ENCODE data around the gene LRRC3C.

LRRC3C gene

DNA sequence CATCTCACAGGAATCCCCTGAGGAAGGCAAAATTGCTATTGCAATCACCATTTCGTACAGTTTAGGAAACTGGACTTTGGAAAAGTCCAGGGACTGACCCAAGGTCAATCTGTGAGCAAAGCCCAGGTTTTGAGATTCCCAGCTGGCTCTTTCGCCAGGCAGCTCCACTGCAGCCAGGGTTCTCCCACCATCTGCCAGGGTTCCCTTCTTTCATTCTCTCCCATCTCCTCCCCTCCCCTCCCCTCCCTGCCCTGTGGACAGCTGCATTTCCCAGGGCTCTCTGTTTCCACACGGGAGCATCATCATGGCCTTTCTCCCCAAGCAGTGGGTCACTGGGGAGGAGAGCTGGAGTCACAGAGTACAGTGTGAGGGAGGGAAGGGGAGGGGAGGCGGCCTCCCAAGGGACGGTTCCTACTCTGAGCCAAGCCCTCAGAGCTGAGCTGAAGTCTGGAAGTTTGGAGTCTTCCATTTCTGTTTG lies 23.4 kb downstream of the LRRC3C start:
- DNase-seq, result no peak

DNA sequence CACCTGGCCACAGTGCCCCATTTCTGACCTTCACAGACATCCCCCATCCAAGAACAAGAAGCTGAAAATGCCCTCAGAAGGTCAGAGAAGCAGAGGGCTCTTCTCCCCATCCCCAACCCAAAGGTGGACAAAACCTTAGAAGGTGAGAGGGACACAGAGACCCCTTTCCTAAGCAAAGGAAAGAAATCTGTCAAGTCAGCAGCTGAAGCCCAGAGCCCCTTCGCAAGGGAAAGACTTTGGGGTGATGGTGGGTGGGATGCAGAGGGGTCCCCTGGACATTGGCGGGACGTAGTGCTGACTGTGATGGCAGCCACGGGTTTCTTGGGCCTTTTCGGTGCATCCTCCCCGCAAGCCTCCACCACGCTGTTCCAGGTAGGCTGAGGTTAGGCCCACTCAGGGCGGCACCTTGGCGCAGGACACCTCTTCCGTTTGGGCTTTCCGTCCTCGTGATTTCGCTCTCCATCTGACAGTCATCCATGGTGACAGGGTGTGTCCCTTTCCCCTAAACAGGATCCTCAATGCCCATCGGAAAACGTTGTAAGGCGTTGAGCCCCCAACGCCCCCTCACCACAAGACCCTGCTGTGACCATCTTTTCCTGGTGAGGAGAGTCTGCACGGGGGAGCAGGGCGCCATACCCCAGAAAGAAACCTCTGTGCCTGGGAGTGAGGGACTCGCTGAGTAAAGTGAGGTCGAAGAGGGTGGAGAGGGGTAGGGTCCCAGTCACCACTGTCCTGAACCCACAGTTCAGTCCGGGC lies 24.6 kb downstream of the LRRC3C start:
- DNase-seq, result no peak

DNA sequence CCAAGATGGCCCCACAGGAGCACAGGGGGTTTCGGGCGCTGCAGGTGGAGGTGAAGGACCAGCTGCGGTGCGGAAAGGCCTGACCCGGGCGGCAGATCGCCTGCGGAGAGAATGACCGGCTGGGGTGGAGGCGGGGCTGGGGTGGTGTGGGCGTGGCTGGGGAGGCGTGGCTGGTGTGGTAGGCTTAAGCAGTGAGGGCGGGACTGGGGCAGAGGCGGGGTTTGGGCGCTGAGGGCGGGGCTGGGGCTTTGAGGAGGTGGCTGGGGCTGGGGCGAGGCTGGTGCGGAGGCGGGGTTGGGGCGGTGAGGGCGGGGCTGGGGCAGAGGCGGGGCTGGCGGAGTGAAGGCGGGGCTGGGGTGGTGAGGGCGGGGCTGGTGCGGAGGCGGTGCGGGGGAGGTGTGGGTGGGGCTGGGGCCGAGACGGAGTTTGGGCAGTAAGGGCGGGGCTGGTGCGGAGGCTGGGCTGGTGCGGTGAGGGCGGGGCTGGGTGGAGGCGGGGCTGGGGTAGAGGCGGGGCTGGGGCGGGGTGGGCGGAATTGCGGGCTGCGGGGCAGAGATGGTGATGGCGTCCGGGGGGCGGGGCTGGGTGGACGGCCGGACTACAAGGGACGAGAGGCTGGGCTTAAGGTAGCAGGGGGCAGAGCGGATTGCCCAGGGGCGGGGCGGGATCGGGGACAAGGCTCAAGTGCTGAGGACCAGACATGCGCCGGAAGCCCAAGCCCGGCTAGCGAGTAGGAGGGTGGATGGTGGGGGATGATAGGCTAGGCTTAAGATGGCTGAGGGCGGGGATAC lies 25.3 kb downstream of the LRRC3C start:
- DNase-seq, result peak; percentile 73 to 92

DNA sequence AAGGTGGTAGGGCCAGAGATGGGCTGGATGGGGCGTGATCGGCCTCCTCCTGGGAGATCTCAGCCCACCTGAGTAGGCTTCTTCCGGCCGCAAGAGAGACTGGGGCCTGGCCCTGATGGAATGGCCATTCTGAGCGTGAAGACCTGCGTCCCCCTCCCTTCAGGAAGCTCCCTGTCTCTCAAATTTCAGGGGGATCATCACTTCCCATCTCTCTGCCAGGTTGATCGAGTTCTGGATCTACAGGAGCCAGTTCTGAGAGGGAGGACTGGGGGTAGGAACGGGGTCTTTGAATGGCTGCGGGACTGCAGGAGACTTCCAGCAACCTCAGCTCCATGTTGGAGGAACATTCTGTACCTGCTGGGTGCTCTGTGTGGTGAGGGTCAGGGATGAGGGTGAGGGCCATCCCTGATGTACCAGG lies 25.9 kb downstream of the LRRC3C start:
- DNase-seq, result no peak

DNA sequence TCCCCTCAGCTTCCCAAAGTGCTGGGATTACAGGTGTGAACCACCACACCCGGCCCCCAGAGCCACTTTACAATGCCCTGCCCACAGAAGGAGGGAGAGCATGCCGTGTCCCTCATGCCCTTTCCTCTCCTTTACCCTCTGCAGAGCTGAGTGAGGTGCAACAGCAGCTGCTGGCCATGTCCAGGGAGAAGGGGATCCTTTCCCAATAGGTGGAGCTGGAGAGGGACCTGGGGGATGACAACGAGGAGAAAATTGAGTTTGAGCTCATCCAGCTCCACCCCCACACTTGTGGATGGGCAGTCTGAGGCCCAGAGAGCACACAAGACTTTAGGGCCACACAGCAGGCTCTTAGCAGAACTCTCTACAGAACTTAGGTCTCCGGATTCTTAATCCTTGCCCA lies 27.3 kb downstream of the LRRC3C start:
- no peak for DNase-seq

DNA sequence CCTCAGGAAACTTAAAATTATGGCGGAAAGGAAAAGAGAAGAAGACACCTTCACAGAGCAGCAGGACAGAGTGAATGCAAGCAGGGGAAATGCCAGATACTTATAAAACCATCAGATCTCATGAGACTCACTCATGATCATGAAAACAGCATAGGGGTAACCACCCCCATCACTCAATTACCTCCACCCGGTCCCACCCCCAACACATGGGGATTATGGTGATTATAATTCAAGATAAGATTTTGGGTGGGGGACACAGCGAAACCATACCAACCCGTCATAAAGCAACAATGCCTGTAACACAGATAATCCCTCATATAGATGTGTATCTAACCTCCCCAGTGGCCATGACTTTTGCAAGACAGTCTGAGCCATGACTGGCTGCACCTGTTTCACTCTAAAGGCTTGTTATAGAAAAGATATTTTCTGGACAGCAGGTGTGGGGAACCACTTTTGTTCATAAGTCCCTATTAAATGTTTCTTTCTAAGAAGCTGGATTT lies 28.2 kb downstream of the LRRC3C start:
- no peak for DNase-seq

DNA sequence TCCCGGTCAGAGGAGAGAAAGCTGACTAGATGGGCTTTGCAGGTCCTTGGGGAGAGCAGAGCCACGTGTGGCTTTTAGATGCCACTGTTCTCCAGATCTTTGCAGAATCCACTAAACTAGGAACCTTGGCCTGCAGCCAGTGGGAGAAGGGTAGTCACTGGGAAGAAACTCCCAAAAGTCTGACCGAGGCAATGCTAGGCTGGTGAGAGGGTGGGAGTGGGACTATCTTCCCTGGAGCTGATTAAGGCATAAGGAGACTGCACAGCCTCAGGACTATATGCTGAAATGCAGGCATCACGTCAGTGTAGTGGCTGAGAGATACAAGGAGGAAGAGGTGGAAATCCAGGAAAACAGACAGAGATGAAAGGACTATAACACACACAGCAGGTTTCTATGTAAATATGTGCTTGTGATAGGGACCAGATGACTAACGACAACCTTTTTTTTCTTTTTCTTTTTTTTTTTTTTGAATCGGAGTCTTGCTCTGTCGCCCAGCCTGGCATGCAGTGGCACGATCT lies 33.1 kb downstream of the LRRC3C start:
- no peak for DNase-seq

DNA sequence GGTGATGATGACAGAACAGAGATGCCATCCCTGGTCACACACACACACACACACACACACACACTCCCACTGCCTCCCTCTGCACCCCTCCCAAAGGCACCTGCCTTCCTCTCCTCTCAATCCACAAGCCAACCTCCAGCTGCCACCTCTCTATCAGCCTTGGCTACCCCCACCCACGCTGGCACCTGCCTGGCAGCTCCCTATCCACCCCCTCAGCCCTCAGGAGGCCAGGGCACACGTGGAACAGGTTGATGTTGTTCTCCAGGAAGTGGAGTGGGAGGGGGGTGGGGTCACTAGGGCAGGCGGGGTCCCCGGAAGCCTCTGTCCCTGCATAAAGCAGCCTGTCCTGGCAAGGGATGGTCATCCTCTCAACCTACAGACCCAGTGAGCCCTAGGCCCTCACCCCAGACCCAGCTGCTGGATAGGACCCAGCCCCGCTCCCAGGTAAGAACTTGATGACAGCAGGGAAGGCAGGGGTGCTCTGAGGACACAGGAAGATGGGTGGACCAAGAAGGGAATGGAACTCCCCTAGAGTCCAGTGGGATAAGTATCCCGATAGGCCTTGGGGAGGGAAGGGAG lies 35.2 kb downstream of the LRRC3C start, which contains the start of gene GSDMA:
Gene GSDMA, plus strand, starts transcription at position 363 of the 579 bp plus-strand sequence. CDS start 2,684 bp downstream, outside the sequence.
- no peak for DNase-seq

DNA sequence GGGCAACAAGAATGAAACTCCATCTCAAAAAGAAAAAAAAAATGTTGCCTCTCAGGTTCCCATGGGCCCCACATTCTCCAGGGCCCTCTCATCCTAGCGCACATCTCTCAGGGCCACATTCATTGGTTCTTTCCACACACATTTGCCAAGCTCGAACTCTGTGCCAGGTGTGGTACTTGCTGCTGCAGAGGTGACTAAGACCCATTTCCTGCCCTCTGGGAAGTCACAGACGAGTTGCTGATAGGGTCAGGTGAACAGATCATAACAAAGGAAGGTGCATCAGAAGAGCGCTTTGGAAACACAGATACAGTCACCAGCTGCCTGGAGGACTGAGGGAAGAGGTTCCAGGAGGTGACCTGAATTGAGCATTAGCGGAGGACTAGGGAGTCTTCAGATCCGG lies 36.3 kb downstream of the LRRC3C start:
- DNase-seq, result no peak

DNA sequence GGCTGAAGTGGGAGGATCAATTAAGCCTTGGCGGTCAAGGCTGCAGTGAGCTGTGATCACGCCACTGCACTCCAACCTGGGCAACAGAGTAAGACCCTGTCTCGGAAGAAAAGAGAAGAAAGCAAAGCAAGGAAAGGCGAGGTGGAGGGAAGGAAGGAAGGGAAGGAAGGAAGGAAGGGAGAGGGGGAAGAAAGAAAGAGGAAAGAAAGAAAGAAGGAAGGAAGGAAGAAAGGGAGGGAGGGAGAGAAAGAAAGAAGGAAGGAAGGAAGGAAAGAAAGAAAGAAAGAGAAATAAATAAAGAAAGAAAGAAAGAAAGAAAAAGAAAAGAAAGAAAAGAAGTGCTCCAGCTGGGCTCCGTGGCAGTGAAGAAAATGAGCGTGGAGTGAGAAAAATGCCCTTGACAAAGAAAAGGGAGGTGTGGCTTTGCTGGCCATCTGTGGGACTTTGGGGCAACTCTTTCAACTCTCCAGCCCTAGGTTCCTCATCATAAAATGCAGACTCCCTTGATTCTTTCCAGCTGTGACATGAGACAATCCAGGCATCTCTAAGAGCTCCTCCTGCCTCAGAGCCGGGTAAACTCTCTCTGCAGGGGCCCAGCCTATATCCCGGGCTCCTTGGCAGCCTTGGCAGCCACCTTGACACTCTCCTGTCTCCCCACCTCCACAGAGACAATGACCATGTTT lies 37.6 kb downstream of the LRRC3C start:
- no peak for DNase-seq

DNA sequence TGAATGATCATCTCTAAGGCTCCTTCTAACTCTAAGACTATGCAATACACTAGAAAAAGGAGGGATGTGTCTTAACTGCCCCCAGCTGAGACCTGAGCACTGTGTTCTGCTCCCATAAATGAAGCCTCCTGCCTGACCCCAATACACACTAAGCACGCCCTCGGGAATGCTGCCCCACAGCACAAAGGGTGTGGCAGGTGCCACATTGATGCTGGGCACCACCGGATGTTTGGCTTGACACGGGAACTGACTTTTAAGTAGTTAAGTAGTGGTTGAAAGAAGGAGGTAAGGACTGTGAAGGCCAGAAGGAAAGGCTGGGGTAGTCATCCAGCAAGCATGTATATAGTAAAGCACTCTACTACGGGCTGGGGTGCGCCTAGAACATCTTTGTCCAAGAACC lies 39.2 kb downstream of the LRRC3C start:
- DNase-seq, result no peak

DNA sequence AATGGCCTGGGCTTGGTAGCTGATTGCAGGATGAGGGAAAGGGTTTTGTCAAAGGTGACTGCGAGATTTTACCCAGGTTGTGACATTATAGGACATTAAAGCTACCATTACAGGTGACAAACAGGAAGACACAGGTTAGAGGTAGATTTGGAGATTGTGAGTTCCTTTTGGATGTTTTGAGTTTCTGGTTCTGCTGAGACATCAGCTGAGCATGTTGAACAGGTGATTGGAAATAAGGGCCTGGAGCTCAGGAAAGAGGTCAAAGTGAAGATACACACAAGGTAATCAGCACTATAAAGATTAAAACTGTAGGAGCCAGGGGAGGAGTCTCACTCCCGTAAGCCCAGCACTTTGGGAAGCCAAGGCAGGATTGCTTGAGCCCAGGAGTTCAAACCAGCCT lies 41.2 kb downstream of the LRRC3C start:
- DNase-seq, result no peak

DNA sequence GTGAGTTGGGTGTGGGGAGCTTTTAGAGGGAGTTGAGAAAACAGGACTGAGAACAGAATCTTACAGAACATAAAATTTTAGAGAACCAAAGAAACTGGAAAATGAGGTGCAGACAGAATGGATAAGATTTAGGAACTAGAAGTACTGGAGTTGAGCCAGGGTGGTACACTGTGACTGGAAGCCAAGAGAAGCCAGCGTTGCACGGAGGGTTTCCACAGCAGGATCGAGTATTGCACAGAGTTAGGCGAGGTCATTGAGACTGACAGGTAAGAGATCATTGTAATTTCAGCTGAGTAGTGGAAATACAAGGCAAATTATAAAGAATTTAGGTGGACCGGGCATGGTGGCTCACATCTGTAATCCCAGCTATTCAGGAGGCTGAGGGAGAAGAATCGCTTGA lies 41.8 kb downstream of the LRRC3C start:
- DNase-seq, result peak; percentile 55 to 73

DNA sequence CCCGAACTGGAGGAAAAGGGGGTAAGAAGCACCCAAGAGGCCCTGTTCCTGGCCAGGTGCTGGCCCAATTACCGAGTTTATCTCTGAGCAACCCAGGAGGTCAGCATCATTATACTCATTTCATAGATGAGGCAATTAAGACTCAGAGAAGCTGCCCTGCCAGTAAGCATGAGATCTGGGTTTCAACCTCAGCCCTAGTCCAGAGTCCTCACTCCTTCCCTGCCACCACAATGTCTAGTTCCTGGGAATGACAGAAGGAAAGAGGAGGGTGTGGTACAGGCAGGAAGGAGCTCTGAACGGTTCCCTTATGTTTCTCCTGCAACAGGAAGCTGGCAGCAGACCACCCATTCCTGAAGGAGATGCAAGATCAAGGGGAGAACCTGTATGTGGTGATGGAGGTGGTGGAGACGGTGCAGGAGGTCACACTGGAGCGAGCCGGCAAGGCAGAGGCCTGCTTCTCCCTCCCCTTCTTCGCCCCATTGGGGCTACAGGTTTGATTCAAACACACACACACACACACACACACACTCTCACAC lies 42.7 kb downstream of the LRRC3C start:
- DNase-seq, result no peak

DNA sequence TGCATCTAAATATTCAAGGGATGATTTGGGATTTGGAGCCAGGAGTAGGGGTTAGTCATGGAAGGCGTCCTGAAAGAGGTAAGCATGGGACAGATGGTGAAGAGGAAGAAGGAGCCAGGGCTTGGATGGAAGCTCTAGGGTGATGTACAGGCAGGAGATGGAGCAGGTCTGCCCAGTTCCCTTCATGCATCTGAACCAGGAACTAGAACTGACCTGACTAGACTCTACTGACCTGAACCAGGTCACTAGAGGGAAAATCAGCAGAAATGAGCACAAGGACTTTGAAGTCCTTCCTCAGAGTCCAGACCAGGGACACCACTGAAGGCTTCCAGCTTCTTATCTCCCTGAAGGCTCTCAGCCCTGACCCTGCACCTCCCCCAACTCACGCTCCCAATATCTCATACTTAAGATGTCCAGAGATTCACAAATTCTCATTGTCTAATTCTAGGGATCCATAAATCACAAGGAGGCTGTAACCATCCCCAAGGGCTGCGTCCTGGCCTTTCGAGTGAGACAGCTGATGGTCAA lies 43.6 kb downstream of the LRRC3C start:
- DNase-seq, result no peak

DNA sequence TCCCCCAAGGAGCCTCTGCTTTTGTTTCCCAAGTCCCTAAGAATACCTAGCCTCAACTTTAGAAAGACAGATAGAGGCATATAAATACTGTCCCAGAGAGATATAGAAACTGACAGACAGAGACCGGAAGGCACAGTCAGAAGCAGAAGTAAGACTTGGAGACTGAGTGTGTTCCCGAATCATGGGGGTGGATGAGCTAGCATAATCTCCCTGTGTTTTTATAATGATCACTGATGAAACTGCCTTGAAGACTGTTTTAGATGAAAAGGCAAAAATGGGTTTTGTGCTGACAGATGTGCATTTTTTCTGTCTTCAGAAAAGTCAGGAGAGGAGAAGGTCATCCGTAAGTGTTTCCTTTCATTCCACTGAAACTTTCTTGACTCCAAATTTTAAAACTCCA lies 44.7 kb downstream of the LRRC3C start:
- peak; percentile 84 to 89 for DNase-seq

DNA sequence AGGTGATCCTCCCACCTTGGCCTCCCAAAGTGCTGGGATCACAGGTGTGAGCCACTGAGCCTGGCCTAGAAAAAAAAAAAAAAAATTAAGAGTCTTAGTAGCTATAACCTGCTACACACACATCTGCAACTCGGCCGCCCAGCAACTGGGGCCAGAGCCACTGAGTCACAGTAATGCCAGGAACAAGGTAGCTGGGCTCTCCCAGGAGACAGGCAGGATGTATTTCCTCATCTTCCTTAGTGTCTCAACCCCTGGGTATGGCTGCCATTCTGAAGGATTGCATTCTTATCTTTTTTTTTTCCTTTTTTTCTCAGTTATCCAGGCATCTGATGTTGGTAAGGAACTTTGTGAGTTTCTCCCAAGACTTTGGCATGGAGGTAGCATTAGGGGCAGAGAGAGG lies 46.0 kb downstream of the LRRC3C start:
- DNase-seq, result no peak

DNA sequence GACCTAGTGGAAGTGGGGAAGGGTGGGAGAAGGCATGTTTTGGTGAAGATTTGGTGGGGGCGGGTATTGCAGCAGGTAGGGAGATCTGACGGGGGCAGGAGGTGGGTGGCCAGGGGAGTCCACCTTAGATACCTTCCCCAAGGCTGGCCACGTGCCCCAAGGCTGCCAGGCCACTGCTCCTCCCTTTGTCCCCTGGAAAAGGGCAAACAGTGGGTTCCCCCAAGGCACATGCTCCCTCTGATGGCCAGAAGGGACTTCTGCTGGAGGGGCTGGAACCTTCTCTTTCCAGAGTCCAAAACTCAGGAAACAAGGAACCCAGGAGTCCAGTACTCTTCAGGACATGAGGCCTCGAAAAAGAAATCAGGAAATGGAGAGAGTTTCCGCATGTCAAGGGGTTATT lies 46.9 kb downstream of the LRRC3C start:
- no peak for DNase-seq

DNA sequence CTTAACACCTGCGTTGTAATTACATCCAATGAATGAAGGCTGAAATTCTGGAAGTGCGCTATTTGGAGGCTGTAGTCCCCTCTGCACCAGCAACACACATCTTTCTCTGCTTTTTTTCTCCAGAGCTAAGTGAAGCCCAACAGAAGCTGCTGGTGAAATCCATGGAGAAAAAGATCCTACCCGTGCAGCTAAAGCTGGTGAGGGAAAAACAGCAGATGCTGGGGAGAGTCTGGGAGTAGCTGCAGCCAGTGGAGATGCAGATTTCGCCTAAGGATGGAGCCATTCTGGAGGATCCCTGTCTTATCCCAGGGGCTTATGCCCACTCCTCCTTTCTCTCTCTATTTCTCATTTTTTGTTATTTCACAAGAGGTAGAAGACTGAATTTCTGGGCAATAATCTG lies 48.3 kb downstream of the LRRC3C start:
- no peak for DNase-seq

DNA sequence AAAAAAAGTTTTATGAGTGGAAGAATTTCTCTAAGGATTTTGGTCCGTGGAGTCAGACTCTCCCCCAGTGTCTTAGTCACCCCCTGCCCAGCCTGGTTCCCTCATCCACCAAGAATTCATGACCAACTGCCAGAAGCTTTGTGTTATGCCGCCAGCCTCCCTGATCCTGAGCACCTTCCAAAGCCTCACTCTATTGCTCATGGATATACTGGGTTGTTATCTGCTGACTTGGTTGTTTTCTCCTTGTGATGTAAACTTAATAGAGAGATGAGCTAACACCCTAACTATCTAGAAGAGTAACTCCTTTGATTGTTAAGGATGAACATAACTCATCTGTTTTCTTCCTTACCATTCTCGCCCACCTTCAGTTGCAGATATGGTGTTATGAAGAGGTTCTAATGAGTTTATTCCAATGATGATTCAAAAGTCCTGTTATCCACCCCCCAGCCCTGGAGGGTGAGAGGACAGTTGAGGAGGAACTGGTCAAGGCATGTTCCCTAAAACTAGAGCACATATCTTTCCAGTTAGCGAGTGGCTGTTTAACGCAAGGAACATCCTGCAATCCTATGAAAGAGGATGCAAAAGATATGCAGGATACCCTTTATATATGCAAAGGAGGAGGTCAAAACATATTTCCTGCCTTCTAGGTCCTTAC lies 51.6 kb downstream of the LRRC3C start:
- DNase-seq, result peak; percentile 42 to 49

DNA sequence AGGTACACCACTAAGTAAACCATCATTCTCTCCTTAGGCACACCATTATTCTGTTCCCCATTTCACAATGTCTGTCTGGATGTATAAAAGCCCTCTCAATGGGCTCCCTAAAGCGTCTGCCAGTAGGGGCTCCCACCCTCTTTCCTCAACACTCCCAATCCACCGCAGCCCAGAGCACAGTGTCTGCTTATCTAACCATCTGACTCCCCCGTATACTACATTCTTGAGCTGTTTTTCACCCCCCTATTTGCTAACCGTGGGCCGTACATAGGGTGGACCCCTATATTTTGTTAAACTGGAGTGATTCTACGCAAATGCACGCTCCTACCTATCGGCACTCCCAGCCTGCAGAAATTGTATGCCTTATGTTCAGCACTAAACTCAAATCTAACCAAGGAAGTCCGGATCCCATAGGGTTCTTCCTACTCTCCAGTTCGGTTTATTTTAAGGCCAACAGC lies 52.4 kb downstream of the LRRC3C start:
- DNase-seq, result peak in 1 of 2 donors; percentile 12
